Mucosa of rectum (tissue), 2 donors: ENCODE data around the gene FCGR2B.
A peak's percentile ranks its signal among the peaks of the same experiment; 100 is the strongest.
"Not testable (repeated sequence)": the region's sequence is repeated elsewhere in the genome, so short reads cannot be mapped to it uniquely, and the experiment has no call there.

Experiments
- H3K27ac ChIP-seq, 2 donors: one replicate each; pipeline ENCODE4 v1.7.0; 2013; ENCODE audit warnings: inconsistent platforms in 2 of 2, low read depth in 2 of 2, low read length in 2 of 2
- H3K27me3 ChIP-seq, 2 donors: one replicate each; pipeline ENCODE4 v1.7.0; 2013; ENCODE audit warnings: low read length in 2 of 2; ENCODE audit not compliant: control insufficient read depth in 2 of 2, insufficient read depth in 2 of 2
- H3K36me3 ChIP-seq, 2 donors: one replicate each; pipeline ENCODE4 v1.7.0; 2013; ENCODE audit warnings: low read length in 2 of 2; ENCODE audit not compliant: control insufficient read depth in 2 of 2, insufficient read depth in 2 of 2
- H3K4me1 ChIP-seq, 2 donors: one replicate each; pipeline ENCODE4 v1.7.0; 2013; ENCODE audit warnings: low read length in 2 of 2, mild to moderate bottlenecking in 1 of 2; ENCODE audit not compliant: control insufficient read depth in 2 of 2, insufficient read depth in 2 of 2
- H3K4me3 ChIP-seq, 2 donors: one replicate each; pipeline ENCODE4 v1.7.0; 2013; ENCODE audit warnings: low read length in 2 of 2
- H3K9ac ChIP-seq, 2 donors: one replicate each; pipeline ENCODE4 v1.7.0; 2013; ENCODE audit warnings: low read length in 2 of 2, low read depth in 1 of 2, mild to moderate bottlenecking in 1 of 2
- H3K9me3 ChIP-seq, 2 donors: one replicate each; pipeline ENCODE4 v1.7.0; 2013; ENCODE audit warnings: low read length in 2 of 2; ENCODE audit not compliant: control insufficient read depth in 2 of 2
- donor health status: healthy.
- donor health status: Normal muscosa, but diverticular disease.

FCGR2B gene

DNA sequence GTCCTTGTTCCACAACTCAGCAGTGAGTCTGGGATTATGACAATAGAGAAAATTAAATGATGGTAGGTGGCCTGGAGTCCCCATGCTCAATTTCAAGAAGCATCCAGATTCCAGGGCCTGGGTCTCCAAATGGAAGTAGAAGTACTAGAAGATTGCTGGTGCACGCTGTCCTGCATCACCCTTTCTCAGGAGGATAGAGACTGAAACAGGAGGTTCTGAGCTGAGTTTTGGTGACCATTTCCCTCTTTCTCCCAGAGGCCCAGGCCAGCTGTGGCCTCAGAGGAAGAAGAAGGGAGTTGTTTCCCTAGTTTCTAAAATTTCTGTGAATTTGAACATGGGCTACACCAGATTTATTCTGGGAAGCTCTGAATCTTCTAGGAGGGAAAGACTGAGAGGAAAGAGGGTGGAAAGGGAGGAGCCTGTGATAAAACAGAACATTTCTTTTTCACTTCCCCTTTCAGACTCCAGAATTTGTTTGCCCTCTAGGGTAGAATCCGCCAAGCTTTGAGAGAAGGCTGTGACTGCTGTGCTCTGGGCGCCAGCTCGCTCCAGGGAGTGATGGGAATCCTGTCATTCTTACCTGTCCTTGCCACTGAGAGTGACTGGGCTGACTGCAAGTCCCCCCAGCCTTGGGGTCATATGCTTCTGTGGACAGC, at the start of gene FCGR2B:
FCGR2B (plus strand) TSS at position 460 of the 656 bp plus-strand sequence; CDS start at position 559, 99 bp downstream.
- H3K4me3 ChIP-seq, H3K36me3 ChIP-seq, H3K4me1 ChIP-seq, H3K27ac ChIP-seq, H3K27me3 ChIP-seq, H3K9me3 ChIP-seq, H3K9ac ChIP-seq: not testable (repeated sequence)

DNA sequence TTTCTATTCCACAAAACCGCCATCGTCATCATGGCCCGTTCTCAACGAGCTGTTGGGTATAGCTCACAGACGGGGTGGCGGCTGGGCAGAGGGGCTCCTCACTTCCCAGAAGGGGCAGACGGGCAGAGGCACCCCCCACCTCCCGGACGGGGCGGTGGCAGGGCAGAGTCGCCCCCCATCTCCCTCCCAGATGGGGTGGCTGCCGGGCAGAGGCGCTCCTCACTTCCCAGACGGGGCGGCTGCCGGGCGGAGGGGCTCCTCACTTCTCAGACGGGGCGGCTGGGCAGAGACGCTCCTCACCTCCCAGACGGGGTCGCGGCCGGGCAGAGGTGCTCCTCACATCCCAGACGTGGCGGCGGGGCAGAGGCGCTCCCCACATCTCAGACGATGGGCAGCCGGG, 46.5 kb upstream of the FCGR2B start:
- not testable (repeated sequence) for H3K9ac ChIP-seq, H3K4me3 ChIP-seq, H3K4me1 ChIP-seq, H3K27ac ChIP-seq, H3K27me3 ChIP-seq, H3K36me3 ChIP-seq, H3K9me3 ChIP-seq

DNA sequence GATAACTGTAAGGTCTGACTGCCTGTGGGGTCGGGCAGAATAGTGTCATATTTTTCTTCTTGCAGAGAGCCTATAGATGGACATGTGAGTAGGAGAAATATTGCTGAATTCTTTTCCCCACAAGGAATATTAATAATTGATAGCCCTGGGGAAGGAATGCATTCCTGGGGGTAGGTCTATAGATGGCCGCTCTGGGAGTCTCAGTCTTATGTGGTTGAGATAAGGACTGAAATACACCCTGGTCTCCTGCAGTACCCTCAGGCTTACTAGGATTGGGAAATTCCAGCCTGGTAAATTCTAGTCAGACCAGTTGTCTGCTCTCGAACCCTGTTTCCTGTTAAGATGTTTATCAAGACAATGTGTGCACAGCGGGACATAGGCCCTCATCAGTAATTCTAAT, 44.4 kb upstream of the FCGR2B start:
- H3K27ac ChIP-seq, H3K9me3 ChIP-seq, H3K4me3 ChIP-seq, H3K9ac ChIP-seq, H3K4me1 ChIP-seq, H3K27me3 ChIP-seq, H3K36me3 ChIP-seq: not testable (repeated sequence)

DNA sequence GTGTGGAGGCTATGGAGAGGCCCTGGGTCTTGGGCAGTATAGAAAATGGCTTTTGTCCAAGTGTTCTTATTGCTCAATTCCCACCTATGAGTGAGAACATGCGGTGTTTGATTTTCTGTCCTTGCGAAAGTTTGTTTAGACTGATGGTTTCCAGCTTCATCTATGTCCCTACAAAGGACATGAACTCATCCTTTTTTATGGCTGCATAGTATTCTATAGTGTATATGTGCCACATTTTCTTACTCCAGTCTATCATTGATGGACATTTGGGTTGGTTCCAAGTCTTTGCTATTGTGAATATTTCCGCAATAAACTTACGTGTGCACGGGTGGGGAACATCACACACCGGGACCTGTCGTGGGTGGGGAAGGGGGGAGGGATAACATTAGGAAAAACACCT, 42.5 kb upstream of the FCGR2B start:
- not testable (repeated sequence) for H3K9me3 ChIP-seq, H3K27ac ChIP-seq, H3K9ac ChIP-seq, H3K36me3 ChIP-seq, H3K4me1 ChIP-seq, H3K27me3 ChIP-seq, H3K4me3 ChIP-seq

DNA sequence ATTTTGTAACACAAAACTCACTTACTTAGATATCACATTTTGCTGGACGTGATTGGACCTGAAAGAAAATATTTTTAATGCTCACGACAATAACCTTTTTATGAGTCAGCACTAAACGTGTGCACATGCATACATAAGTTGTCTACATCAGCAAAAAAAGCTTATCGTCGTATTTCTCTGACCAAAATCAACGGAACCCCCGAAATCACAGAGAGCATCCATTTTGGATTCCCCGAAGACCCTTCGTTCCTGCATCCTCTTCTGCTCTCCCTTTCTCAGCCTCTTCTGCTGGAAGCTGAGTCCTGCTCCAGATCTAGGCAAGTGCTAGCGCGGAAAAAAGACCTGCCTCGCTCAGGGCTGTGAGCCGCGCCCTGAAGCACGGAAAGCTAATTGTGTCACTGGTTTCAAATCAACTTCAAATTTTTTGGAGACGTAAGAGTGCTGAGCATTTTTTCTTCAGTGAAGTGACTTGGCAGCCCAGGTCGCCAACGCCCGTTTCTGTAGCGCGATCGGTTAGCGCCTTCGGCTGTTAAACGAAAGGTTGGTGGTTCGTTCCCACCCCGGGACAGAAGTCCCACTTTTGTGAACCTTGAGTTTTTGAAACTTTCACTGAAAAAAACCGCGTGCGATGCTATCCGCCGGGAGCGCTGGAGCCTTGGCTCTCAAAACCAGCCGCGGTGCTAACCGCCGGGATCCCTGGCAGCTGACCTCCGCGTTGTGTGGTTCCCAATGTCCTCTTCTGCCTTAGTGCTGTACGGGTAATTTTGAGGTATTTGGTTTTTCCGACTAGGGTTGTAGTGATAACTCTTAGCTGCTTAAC, 41.6 kb upstream of the FCGR2B start:
- Histone ChIP-seq H3K4me3 (peak overlapping the region; percentile 43 to 68), H3K9ac (peak overlapping the region in 1 of 2 donors; percentile 56), H3K27ac (peak overlapping the region in 1 of 2 donors; percentile 56)
- not testable (repeated sequence) for H3K4me1 ChIP-seq, H3K36me3 ChIP-seq, H3K9me3 ChIP-seq, H3K27me3 ChIP-seq

DNA sequence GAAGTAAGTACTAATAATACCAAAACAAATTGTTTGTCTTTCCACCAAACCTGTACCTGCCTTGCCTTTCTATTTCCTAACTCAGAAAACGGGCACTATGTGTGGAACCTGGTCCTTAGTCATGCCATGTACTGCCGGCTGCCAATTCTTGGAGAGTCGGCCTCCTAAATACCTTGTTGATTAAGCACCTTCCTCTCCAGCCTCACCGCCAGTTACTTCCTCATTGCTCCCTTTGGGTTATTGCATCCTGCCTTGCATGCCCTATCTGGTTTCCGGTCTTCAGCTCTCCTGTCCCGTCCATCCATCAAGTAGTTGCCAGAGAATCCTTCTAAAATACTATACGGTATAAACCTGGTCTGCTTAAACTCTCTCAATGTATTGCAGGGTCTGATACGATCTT, 40.9 kb upstream of the FCGR2B start:
- H3K36me3 ChIP-seq, H3K4me3 ChIP-seq, H3K27me3 ChIP-seq, H3K9ac ChIP-seq, H3K27ac ChIP-seq, H3K4me1 ChIP-seq, H3K9me3 ChIP-seq: not testable (repeated sequence)

DNA sequence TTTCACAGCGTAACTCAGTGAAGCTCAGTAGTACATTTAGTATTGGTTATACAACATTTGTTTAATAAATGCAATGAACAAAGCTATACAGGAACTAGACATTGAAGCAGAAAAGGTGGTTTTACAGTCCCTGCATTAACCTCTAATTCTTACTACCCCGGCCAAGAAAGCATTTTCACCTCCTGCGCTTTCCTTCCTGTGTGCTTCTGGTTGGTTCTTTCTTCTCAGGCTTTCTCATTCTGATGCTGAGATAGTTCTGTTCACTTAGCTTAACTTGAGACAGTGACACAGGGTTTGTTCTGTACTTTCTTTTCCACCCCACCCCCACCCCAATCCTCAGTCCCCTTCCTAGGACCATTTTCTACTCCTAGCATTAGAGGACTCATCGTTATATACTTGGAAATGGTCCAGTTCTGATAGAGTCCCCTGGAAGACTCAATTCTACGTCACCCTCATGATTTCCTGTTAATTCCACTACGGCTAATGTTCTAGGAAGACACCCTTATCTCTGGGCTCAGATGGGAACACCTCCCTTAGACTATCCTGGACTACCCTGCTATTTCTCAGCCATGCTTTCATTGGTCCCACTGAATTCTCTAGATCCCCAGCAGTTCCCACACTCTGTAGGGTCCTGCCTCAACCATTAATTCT, 39.4 kb upstream of the FCGR2B start:
- H3K36me3 ChIP-seq, H3K9ac ChIP-seq, H3K4me1 ChIP-seq, H3K4me3 ChIP-seq, H3K9me3 ChIP-seq, H3K27me3 ChIP-seq, H3K27ac ChIP-seq: not testable (repeated sequence)

DNA sequence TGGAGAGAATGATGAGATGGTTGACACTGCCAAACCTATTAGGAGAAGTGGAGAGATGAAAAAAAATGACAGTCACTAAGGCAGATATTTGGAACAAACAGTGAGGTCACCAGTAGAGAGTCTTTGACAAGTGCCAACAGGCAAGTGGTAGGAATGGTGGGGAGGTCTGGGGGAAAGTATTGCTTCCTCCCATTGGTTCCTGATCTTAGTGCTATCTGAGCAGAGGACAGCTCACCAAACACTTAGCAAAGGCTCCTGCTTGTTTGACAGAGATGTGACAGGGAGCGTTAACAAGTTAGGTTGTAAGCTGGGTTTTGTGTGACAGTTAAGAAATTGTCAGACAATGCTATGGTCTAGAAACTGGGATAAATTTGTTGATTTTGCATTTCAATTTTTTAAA, 38.3 kb upstream of the FCGR2B start:
- not testable (repeated sequence) for H3K4me1 ChIP-seq, H3K9ac ChIP-seq, H3K36me3 ChIP-seq, H3K27ac ChIP-seq, H3K27me3 ChIP-seq, H3K9me3 ChIP-seq, H3K4me3 ChIP-seq

DNA sequence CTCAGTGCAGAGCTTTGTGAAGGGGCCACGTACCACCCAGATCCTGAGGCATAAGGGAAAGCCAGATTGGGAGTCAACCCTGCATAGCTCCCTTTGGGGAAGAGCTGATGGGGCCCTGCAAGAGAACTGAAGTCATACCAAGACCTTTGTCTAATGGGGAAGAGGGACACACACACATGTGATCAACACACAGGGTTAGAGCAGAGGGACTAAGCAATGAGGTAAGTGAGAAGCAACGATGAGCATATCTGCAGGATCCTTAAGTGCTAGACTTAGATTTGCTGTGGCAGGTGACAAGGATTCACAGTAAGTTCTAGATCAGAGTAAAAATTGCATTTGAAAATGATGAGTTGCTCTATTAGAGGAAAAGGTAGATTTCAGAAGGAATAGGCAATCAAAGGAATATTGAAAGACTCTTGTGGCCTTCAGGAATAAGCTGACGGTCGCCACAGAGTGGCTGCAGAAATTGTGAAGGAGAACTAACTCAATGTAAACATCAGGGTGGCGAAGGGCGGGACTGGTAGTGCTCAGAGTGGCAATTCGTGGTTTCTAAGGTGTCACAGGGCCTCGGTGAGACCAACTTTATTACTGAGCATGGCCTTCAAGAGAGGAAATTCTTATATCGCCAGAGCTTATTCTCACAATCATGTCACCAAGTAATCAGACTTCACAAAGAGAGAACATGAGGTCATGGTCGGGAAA, 36.3 kb upstream of the FCGR2B start:
- H3K27ac ChIP-seq: peak overlapping the region in 1 of 2 donors; percentile 16
- H3K9ac ChIP-seq, H3K9me3 ChIP-seq, H3K4me3 ChIP-seq, H3K4me1 ChIP-seq, H3K36me3 ChIP-seq, H3K27me3 ChIP-seq: not testable (repeated sequence)

DNA sequence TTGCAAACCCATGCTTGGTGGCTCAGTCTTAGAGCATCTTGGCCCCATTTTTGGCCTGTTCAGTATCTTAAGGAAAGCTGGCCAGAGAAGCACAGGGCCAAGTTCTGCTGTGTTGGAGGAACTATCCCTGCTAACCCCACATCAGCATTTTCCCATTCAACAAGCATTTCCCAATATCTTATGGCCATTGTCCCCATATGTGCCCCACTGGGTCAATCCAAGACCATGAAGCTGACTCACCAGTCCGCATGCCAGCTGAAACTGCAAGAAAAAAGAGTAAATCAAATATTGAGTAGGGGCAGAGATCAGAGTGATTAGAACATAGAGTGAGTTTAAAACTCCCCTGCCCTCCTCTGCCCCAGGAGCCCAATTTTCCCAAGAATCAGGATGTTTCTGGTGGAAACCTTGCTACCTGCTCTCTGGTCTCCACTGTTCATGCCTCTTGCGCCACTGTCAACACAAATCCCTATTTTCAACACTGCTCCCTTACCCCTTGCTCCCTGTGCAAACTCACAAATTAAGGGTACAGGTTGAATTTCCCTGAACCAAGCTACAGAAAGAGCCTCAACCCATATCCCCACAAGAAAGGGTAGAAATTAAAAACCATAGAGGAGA, 32.7 kb upstream of the FCGR2B start:
- not testable (repeated sequence) for H3K27me3 ChIP-seq, H3K9me3 ChIP-seq, H3K27ac ChIP-seq, H3K4me3 ChIP-seq, H3K4me1 ChIP-seq, H3K36me3 ChIP-seq, H3K9ac ChIP-seq
